Activated naive CD4-positive, alpha-beta T cell treated with Interleukin-2 at 50 U/mL for 16 hours (primary cell): ENCODE measurements around the gene ELL3.
"Not testable (repeated sequence)": the region's sequence is repeated elsewhere in the genome, so short reads cannot be mapped to it uniquely, and the experiment has no call there.

Source experiments
- DNase-seq: peaks from one replicate; pipeline ENCODE4 v3.0.0-alpha.2; 2020

The ELL3 gene

DNA sequence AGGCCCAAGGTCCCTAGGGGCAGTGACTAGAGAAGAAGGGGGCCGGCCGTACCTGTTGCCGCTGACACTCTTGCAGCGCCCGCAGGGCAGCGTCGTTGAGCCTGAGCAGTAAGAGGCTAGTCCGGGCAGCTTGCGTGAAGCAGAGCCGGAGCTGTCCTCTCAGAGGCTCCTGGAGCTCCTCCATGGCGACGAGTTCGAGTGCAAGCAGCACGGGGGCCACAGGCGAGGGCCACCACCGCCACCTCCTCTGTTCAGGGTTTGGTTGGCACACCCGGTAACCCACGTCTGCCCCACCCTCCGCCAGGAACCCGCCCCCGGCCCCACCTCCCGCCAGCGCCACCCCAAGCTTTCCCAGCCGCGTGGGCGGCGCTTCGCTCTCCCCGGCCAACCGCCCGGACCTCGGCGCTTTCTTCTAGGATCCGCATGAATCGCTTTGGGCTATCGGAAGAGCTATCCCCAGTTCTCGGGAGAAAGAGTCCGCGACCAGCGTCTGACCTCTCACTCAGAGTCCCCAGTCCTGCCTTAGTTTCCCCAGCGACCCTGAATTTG, at the start of gene ELL3:
ELL3 (minus strand) TSS at position 249 of the 549 bp plus-strand sequence; CDS start at position 184, 65 bp downstream.
- peak; percentile 72 for DNase-seq

DNA sequence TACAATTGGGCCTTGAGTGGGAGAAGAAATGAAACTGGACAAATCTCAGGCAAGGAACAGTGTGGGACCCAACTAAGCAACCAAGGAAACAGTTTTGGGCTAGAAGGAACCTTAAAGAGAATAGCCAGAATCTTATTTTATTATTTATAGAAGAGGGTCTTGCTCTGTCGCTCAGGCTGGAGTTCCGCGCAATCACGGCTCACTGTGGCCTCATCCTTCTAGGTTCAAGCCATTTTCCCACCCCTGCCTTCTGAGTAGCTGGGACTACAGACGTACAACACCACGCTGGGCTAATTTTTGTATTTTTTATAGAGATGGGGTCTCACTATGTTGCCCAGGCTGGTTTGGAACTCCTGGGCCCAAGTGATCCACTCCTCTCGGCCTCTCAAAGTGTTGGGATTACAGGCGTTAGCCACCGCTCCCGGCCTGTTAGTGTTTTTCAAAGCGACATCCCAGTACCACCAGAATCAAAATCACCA, 49.3 kb upstream of the ELL3 start:
- no peak for DNase-seq

DNA sequence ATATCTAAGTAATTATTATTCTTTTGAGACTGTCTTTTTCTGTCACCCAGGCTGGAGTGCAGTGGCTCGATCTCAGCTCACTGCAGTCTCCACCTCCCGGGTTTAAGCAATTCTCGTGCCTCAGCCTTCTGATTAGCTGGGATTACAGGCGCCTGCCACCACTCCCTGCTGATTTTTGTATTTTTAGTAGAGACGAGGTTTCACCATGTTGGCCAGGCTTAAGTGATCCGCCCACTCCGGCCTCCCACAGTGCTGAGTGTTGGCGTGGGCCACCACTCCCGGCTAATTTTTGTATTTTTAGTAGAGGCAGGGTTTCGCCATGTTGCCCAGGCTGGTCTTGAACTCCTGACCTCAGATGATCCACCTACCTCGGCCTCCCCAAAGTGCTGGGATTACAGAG, 48.5 kb upstream of the ELL3 start:
- not testable (repeated sequence) for DNase-seq

DNA sequence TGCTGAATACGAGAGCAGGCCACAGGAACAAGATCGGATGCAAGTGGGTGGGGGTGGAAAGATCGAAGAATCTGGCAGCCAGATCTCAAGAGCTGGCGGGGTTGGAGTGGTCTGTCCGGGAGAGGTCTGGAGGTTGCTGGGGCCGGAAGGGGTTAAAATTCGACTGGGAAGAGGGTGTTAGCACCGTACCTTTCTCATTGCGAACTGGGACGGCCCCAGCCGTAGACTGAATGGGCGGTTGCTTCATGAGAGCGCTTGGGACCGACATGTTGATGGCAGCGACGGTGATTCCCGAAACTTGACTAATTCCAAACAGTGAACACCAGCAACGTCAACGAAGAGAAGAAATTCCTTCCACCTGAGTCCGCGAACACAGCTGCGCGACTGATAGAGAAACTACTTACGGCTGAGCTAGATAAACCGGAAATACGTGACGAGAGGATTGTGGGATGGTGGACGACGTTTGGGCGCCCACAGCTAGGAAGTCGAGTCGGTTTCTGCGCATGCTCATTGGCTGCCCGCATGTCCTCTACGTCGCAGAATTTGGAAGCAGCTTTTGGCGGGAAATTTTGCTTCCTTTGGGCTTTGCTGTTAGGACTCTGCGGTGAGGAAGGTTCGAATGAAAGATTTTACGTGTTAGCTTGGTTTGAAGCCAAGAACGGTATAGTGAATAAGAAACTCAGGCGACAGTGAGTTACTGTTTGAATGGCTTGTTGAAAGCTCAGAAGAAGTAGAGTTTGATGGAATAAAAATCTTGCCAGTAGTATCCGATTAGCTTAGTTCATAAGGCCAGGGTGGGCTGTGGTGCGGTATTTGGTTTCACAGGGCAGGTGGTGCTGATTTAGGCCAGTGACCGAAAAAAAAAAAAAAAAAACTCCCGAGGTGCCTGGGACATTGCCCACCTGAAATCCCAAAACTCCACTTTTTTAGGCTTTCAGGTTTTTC, 47.8 kb upstream of the ELL3 start, which contains the start of gene MFAP1:
MFAP1 (minus strand) TSS at position 389 of the 945 bp plus-strand sequence; CDS start at position 268, 121 bp downstream.
- DNase-seq: peak; percentile 91

DNA sequence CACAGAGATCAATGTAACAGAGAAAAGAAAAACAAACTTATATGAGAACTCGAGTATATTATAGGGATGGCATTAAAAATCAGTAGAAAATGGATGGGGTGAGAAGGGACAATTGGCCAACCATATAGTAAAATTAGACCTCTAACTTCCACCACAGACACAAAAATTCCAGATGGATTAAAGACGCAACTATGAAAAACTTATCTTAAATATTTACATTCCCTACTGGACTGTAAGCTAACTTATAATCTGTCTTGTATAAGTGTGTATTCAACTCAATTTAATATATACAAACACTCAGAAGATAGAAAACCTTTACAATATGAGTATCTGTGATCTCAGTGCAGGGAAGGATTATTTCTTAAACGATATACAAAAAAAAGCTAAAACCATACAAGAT, 44.7 kb upstream of the ELL3 start:
- no peak for DNase-seq

- DNase-seq: not testable (repeated sequence)
These were observed 38.3 kb upstream of the ELL3 start for GRCh38 chr15:43815064-43815463.

DNA sequence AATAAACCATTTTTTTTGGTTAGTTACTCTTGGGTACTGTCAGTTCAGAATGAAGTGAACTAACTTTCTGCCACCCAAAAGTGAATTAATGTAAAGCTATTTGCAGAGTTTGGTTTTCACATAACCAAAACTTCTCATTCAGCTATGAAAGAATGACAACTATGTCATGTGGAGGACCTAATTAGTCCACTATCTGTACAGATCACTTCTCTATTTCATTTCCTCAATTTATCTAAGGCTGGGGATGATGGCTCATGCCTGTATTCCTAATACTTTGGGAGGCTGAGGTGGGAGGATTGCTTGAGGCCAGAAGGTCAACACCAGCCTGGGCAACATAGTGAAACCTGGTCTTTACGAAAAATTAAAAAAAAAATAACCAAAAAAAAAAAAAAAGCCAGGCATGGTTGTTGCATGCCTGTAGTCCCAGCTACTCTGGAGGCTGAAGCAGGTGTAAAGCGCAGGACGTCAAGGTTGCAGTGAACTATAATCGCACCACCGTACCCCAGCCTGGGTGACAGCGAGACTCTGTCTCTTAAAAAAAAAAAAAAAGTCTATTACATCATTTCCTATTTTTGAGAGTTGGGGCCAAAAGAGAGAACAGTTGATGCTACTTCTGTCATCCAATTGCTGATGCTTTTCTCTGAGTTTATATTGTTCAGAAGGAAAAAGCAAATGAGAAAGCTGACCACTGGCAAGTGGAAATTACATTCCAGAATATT, 32.4 kb upstream of the ELL3 start:
- no peak for DNase-seq

GRCh38 chr15:43808435-43808950, 31.7 kb upstream of the ELL3 start:
- DNase-seq: no peak

DNA sequence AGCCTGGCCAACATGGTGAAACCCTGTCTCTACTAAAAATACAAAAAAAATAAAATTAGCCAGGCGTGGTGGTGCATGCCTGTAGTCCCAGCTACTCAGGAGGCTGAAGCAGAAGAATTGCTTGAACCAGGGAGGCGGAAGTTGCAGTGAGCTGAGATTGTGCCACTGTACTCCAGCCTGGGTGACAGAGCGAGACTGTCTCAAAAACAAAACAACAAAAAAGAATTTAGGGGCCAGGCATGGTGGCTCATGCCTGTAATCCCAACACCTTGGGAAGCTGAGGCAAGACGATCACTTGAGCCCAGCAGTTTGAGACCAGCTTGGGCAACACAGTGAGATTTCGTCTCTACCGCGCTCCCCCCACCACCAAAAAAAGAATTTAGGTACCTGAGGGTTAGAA, 25.9 kb upstream of the ELL3 start:
- not testable (repeated sequence) for DNase-seq

- peak; percentile 94 for DNase-seq
These were observed 23.7 kb upstream of the ELL3 start, which contains the start of gene HYPK for GRCh38 chr15:43800286-43801141. Gene HYPK (plus strand): TSS chr15:43800599. CDS start chr15:43800623, 24 bp downstream.

- no peak for DNase-seq
These were observed 23.1 kb upstream of the ELL3 start, which contains the start of gene SERINC4 for GRCh38 chr15:43799945-43800285. Gene SERINC4 (minus strand): TSS chr15:43800220. CDS start chr15:43799986, 234 bp downstream.

DNA sequence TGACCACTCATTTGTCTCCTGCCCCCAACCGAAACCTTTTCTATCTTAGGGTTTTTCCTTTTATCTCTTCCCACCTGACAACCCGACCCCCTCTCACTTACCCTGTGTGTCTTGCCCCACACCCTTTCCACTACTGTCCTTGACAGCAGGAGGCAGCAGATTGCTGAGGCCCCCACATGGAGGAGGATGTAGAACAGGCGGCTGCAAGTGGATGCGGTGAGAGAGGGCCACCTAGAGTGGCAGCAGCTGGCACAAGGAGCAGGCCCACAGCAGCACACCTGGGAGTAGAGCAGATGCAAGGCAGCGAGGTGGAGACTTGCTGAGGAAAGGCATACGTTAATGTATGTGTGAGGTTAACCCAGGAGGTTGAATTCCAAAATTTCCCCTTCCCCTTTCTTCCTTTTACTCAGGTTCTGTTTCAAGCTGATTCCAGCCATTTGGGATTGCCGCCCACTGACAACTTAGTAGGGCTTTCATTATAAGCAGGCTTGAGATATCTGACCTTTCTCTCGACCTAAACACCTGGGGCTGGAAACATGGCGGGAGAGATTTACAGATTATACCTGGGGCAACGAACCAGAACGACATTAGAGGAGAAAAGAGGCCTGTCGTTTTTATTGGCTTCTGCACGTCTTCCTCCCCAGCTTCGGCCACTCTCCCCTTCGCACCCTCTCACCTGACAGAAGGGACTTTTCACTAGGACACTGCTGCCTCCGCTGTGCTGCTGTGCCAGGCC, 22.6 kb upstream of the ELL3 start:
- DNase-seq: no peak

- no peak for DNase-seq
These were observed 19.8 kb upstream of the ELL3 start for GRCh38 chr15:43796566-43796965.

DNA sequence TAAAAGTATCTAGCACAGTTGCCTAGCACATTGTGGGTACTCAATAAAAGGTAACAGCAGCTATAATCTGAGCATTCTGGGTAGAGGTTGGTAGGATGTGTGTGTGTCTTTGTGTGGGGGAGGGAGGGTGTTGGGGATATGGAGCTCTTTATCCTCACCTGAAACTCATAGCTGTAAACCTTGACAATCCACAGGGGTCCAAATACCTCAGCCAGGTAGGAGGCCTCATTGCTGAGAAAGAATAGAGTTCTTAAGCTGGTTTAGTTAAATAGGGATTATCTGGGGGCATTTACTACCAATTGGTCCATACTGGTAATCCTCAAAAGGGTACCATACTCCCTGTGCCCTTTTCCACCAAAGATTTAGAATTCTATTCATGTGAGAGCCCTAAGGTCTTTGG, 19.2 kb upstream of the ELL3 start:
- no peak for DNase-seq

GRCh38 chr15:43795197-43795596, 18.4 kb upstream of the ELL3 start:
- no peak for DNase-seq

DNA sequence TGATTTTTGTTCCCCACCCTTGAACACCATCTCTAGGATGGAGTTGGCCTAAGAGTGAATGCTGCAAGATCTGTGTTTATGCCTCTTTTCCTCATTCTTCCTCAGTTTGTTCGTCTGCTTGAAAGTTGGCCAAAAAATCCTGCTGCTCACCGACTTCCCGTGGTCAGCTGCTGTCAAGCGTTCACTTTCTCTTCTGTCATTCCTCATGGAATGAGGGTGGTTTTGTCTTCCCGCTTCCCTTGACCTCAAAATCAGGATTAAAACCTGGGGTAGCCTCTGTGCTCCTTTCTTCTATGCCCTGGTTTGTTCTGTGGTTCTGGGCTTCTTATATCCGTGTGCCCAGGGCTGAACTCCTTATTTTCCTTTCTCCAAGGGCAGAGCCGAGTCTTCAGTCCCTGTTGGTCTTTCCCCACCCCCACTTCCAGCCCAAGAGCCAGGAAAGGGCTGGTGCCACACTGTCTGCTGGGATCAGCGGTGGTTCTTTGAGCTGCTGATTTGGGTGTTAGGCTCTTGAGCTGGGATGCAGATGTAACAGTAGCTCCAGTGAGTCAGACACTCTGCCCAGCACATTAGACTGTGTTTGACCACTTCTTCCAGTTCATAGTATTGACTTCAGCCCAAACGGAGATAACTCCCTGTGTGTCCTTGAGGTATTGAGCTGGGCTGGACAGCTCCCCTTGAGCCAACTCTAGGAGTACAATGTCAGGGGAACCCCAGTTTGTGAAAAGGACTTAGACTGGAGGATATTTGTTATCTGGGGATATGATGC, 17.7 kb upstream of the ELL3 start:
- DNase-seq: no peak

- DNase-seq: no peak
These were observed 16.9 kb upstream of the ELL3 start for GRCh38 chr15:43793647-43794046.

DNA sequence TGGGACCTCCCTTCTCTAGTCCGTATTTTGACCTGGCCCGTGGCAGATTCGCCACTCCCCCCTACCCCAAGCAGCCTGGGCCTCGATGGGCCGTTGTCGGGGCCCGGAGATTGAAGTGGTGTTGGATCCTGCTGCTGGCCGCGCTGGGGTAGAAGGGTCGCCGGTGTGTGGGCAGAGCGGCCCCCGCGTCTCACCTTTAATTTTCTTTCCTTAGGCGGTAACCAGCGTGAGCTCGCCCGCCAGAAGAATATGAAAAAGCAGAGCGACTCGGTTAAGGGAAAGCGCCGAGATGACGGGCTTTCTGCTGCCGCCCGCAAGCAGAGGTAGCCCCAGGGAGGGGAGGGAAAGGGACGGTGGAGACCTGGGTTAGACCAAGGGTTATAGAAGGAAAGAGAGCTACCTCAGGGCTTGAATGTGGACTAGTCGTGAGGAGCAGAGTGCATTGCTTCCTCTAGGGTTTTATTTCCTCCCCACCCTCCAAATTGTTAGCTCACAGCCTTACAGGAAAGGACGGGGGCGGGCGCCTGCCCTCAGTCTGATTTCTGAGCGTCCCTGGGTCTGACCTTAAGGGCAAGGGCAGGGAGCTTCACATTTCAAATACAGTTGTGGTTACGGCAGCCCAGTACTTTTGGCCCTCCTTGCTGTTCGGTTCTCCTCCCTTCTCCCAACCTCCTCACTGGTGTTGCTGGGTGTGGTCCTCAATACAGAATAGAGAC, 16.2 kb upstream of the ELL3 start:
- DNase-seq: peak; percentile 26

DNA sequence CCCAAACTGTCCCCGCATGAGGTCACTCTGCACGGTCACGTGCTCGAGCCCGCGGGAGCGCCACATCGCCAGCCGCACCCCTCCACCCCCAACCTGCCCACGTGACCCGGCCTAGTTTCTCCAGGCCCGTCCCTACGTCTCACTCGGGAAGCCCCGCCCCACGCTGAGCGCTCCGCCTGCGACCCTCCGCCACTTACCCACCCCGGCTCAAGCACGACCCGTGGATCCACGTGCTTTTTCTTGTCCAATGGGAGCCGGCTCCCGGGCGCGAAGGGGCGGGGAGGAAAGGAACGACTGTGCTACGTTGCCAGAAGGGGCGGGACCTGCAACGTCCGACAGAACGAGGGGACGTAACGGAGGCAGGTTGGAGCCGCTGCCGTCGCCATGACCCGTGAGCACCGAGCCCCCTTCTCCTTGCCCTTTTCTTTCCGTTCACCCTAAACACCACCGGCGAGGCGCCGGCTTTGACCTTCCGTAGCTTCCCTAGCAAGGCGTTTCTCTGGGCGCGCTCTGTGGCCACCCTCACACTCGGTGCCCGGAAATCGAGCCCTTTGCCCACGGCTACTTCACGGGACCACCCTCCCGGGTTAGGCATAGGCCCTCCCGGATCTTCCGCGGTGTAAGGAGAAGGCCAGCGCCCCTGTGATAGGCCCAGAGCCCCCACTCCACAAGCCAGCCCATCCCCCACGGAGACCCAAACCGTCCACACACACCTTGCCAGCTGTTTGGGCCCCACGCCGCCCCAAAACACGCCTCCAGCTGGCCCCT, 15.4 kb upstream of the ELL3 start, which contains the start of gene SERF2:
SERF2 (plus strand) TSS at position 328 of the 768 bp plus-strand sequence; CDS start at position 385, 57 bp downstream.
- peak; percentile 100 for DNase-seq
